ENCODE measurements around the gene CLINT1. TPM values are rescaled to one million over a fixed set of nuclear protein-coding genes. Genes with fewer than 3 reads are reported as not detected.

The CLINT1 gene
- total RNA-seq, 1 donor, result 78.6 TPM

DNA sequence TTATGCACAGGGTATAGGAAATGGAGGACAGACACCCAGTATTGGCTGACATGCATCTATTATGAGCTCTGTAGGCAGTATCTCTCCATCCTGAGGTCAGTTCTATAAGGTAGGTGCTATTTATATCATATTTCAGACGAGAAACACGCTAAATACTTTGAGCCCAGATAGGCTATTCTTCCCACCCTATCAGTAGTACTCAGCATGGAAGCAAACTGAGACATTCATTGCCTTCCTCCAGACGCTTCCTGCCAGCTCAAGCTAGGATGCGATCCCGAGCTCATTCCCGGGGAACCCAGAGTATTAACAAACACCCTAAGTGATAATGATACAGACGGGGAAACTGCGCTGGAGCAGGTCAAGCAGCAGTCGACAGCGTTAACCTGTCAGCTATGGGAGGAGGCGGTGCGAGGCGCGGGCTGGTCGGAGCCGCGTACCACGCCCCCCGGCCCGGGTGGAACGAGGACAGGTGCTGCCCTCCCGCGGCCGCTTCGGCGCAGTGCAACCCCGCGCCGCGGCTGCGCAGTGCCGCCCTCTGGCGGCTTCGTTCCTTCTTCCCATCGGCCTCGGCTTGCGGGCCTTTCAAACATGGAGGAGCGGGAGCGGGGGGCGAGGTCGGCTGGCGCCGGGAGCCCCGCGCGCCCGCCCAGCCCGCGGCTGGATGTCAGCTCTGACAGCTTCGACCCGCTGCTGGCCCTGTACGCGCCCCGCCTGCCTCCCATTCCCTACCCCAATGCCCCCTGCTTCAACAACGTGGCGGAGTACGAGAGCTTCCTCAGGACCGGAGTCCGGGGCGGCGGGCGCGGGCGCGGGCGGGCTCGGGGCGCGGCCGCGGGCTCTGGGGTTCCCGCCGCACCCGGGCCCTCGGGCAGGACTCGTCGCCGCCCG, 115.5 kb downstream of the CLINT1 start, which contains the start of gene LSM11:
TSS of gene LSM11 (plus strand) at position 550 of the 888 bp plus-strand sequence. CDS start at position 589, 39 bp downstream.
- DNase-seq (ENCODE audit: low read depth), result peak; percentile 72
- peak within 1 kb of the TSS; percentile 86 for H3K4me3 ChIP-seq (ENCODE audit: low read depth, low read length)
- peak; percentile 79 for TF ChIP-seq CTCF (IDR thresholded peaks at IDR 0.05; ENCODE audit: insufficient read depth, low read length)

- no peak for DNase-seq (ENCODE audit: low read depth)
These were observed 117.8 kb downstream of the CLINT1 start for GRCh38 chr5:157741131-157741530.

DNA sequence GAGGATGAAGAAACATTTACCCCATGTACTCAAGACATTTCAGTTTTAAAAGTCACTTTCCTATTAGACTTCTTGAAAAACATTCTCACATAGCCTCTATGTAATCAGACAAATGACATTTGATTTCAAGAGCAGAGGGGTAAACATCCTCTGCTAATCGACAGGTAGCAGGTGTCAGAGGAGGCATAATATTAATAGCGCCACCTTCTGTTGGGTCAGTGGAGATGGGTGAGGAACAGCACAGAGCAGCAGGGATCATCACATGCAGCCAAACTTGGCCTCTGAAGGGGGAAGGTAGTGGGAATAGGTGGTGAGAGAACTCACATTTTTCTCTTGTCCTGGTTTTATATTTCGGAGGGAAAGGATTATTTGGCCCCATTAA, 118.7 kb downstream of the CLINT1 start:
- H3K4me3 ChIP-seq (ENCODE audit: low read depth, low read length), result no peak overlapping the region
- no peak for DNase-seq (ENCODE audit: low read depth)
- peak; percentile 33 for TF ChIP-seq CTCF (IDR thresholded peaks at IDR 0.05; ENCODE audit: insufficient read depth, low read length)

More at GRCh38 chr5:157741131-157741530, 117.8 kb downstream of the CLINT1 start:
- TF ChIP-seq CTCF (IDR thresholded peaks at IDR 0.05; ENCODE audit: insufficient read depth, low read length), result no peak
- no peak overlapping the region for H3K4me3 ChIP-seq (ENCODE audit: low read depth, low read length)

GRCh38 chr5:157739388-157740228, 119.3 kb downstream of the CLINT1 start:
- no peak overlapping the region for H3K4me3 ChIP-seq (ENCODE audit: low read depth, low read length)
- no peak for TF ChIP-seq CTCF (IDR thresholded peaks at IDR 0.05; ENCODE audit: insufficient read depth, low read length)
- DNase-seq (ENCODE audit: low read depth), result no peak

GRCh38 chr5:157735991-157736390, 123.0 kb downstream of the CLINT1 start:
- DNase-seq (ENCODE audit: low read depth), result no peak
- no peak overlapping the region for H3K4me3 ChIP-seq (ENCODE audit: low read depth, low read length)
- TF ChIP-seq CTCF (IDR thresholded peaks at IDR 0.05; ENCODE audit: insufficient read depth, low read length), result no peak

Small RNA genes lying within 50 kb of the gene (small RNA-seq; reads per million reads assigned to genes)
- gene AC026407.1 (not detected), gene RNU6-260P (not detected)

Other genes starting within 250 kb of the CLINT1 start
- 0.09 TPM in 1 of 2 replicates, not detected in the other for gene SOX30, start 206.7 kb downstream of the CLINT1 start, total RNA-seq (ENCODE audit: low replicate concordance)
- not detected in 2 replicates for gene C5orf52, start 187.6 kb downstream of the CLINT1 start, total RNA-seq (ENCODE audit: low replicate concordance)
- 18.2 and 23.0 TPM in 2 replicates for gene THG1L, start 127.7 kb downstream of the CLINT1 start, total RNA-seq (ENCODE audit: low replicate concordance)
- 4.9 and 5.2 TPM in 2 replicates for gene LSM11, start 115.4 kb downstream of the CLINT1 start, total RNA-seq (ENCODE audit: low replicate concordance)